22Rv1 (cell line): ENCODE results near the gene EHBP1.

Source experiments
- H3K27ac ChIP-seq: fragments of 450-650 bp; 2 replicates; pipeline ENCODE4 v1.5.1; 2017
- CTCF ChIP-seq: fragments of 450-650 bp; IDR thresholded peaks from 2 replicates; pipeline ENCODE4 v1.5.1; 2017; ENCODE audit warnings: mild to moderate bottlenecking
- ZFX ChIP-seq: fragments of 450-650 bp; IDR thresholded peaks from 2 replicates; pipeline ENCODE4 v1.6.1; 2017; ENCODE audit warnings: antibody characterized with exemption, borderline replicate concordance

Gene EHBP1

GRCh38 chr2:62803961-62804360 lies 98.4 kb downstream of the EHBP1 start:
- no peak overlapping the region for H3K27ac ChIP-seq
- no peak for TF ChIP-seq CTCF
- TF ChIP-seq ZFX = no peak

- no peak overlapping the region for H3K27ac ChIP-seq
- TF ChIP-seq CTCF (no peak), ZFX (no peak)
Observed at GRCh38 chr2:62806231-62806630, 100.7 kb downstream of the EHBP1 start.

DNA sequence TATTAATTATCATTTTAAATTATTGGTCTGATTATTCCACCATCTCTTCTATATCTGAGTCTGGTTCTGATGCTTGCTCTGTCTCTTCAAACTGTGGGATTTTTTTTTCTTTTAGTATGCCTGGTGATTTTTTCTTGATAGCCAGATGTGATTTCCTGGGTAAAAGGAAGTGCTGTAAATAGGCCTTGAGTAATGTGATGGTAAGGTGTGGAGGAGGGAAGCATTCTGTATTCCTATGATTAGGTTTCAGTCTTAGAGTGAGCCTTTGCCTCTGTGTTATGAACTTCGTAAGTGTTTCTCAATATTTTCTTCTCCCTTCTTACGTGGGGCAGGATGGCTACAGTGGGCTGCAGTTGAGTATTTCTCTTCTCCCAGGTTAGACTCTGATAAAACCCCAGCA lies 103.0 kb downstream of the EHBP1 start:
- no peak for TF ChIP-seq CTCF
- no peak for TF ChIP-seq ZFX
- no peak overlapping the region for H3K27ac ChIP-seq

DNA sequence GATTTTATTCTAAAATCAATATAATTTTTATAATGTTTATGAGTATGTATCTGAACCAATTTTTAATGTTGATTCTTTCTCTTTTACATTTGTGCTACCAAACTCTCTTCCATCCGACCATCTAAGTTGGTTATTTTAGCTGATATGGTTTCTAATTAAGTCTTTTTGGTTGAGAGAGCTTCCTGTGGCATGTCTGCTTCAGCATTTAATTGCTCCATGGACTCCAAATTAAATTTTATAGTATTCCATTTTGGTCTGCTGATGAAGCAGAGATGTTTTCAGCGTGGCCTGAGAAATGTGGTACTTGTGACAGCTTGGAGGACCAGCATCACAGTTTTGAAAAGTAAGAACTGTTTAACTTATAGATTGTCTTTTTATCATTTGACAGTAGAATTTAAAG lies 105.6 kb downstream of the EHBP1 start:
- no peak overlapping the region for H3K27ac ChIP-seq
- TF ChIP-seq ZFX (no peak), CTCF (no peak)

DNA sequence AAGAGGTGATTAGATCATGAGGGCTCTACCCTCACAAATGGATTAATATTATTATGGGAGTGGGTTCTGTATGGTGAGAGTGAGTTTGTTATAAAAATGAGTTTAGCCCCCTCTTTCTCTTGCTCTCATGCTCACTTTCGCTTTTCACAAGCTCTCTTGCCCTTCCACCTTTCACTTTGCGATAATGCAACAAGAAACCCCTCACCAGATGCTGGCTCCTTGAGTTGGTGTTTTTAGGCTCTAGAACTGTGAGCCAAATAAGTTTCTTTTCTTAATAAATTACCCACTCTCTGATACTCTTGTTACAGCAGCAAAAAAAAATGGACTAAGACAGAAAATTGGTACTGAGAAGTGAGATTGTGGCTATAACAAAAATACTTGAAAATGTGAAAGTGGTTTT lies 106.5 kb downstream of the EHBP1 start:
- TF ChIP-seq ZFX (no peak), CTCF (no peak)
- no peak overlapping the region for H3K27ac ChIP-seq

DNA sequence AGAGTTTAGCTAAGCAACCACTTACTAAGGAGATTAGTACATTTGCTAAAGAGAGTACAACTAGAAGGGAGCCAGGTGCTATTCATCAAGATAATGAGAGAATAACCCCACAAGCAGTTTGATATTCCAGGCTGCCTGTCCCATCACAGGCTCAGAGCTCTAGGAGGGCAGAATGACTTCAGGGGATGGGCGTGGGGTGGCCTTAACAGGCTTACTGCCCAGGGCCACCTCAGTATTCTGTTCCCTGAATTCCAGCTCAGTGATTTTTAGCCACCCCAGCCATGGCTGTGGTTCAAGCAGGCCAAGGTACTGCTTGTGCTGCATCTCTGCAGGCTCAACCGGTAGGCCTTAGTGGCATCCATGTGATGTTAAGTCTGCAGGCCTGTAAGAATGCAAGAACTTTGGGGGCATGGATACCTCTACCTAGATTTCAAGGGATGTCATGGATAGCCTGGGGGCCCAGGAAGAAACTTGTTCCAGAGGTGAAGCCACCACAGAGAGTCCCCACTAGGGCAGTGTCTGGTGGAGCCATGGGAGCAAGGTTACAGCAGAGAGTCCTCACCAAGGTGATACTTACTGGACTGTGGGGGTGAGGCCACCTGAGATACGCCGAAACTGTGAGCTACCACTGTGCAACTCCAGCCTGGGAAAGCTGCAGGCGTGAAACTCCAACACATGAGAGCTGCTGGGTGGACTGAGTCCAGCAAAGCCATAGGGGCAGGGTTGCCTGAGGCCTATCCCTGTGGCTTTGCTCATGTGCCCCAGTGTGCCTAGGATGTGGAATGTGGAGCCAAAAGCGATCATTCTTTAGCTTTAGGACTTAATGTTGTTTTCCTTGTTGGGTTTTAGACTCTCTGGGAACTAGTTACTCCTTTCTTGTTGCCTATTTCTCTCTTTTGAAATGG lies 107.7 kb downstream of the EHBP1 start:
- H3K27ac ChIP-seq = no peak overlapping the region
- no peak for TF ChIP-seq CTCF
- no peak for TF ChIP-seq ZFX

- H3K27ac ChIP-seq = no peak overlapping the region
- no peak for TF ChIP-seq CTCF
- no peak for TF ChIP-seq ZFX
Observed at GRCh38 chr2:62814123-62814522, 108.6 kb downstream of the EHBP1 start.
